Measurements from ENCODE around the gene THADA. TPM values are rescaled to one million over a fixed set of nuclear protein-coding genes. Genes with fewer than 3 reads are reported as not detected.

Gene THADA
- total RNA-seq, 2 experiments from 2014 or later: 31.2 to 32.3 TPM

DNA sequence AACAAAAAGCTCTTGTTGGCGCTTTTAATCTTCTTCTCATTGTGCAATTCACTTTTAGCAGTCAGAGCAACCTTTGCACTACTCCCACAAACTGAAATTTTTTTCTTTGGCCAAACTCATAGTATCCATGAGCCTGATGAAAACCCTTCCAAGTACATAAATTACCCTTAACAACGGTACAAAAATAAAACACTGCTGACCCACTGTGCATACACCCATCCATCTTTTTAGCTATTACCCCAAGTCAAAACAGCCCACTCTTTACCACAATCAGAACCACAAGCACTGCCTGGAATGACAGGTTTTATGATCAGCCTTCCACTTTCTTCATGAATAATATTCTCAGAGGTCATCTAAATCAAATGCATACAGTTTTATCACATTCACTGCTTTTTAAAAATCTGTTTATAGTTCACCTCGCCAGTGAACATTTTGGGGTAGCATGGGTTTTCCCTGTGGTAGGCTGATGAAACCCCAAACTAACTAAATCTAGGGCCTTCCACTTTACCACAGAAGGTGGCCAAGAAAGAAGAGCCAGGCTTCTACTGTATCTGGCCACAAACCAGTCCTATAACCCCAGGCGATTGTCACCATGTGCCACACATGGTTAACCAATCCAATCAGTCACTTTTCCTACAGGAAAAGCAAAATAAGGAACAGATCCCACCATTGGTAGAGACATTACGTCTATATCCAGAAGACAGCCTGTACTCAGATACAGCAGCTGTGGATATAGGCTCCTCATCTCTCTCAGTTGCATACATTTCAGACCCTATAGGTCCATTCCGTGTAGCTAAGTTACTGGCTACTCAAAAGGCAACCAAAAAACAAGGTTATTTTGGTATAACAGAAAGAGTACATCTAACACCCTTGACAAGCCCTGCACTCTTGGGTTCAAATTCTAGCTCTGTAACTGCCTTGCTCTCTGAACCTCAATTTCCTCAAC lies 171.3 kb downstream of the THADA start:
- CTCF ChIA-PET (ENCODE audit: unreplicated experiment): interaction anchor here (0.6 kb wide), 1 partner anchor 157 kb away, joined by 3 read pairs; no protein-coding TSS in a partner anchor
- DNase-seq (ENCODE audit: low spot score): no peak
- peaks cover 26% of the 10 kb centered on the region for H3K4me1 ChIP-seq (ENCODE audit: insufficient read depth, low read length, poor library complexity, severe bottlenecking)
- H3K9me3 ChIP-seq (ENCODE audit: low read length): no peaks in the 10 kb centered on the region
- H3K4me3 ChIP-seq (ENCODE audit: low read depth, low read length, poor library complexity, severe bottlenecking): no peak overlapping the region
- no peaks in the 10 kb centered on the region for H3K9me2 ChIP-seq (ENCODE audit: insufficient read depth, low read length)
- no peak overlapping the region for H3K27ac ChIP-seq (ENCODE audit: low read depth, low read length, poor library complexity, severe bottlenecking)
- no peaks in the 10 kb centered on the region for H3K79me2 ChIP-seq (ENCODE audit: insufficient read depth, low read depth, low read length)
- POLR2A ChIA-PET: interaction anchor here (0.6 to 0.7 kb wide), 2 partner anchors 195 to 197 kb away, joined by 3 to 4 read pairs; no protein-coding TSS in a partner anchor
- peaks cover 28% of the 10 kb centered on the region; the same call in 1 of the 2 replicates for H3K36me3 ChIP-seq (ENCODE audit: insufficient read depth, low read length)
- H3K4me2 ChIP-seq (ENCODE audit: low read length): no peak overlapping the region
- intact Hi-C loops (cut with micrococcal nuclease; ENCODE audit: unreplicated experiment): no loop called here
- no peak overlapping the region for H2AFZ ChIP-seq (ENCODE audit: low read length)
- H4K20me1 ChIP-seq (ENCODE audit: insufficient read depth, low read length): no peaks in the 10 kb centered on the region
- no TSS peak for BruUV-seq (replicated peaks)
- TF ChIP-seq EZH2phosphoT487 (IDR thresholded peaks at IDR 0.05; ENCODE audit: borderline replicate concordance, low read depth, low read length): no peak
- TF ChIP-seq, protein P1, sequence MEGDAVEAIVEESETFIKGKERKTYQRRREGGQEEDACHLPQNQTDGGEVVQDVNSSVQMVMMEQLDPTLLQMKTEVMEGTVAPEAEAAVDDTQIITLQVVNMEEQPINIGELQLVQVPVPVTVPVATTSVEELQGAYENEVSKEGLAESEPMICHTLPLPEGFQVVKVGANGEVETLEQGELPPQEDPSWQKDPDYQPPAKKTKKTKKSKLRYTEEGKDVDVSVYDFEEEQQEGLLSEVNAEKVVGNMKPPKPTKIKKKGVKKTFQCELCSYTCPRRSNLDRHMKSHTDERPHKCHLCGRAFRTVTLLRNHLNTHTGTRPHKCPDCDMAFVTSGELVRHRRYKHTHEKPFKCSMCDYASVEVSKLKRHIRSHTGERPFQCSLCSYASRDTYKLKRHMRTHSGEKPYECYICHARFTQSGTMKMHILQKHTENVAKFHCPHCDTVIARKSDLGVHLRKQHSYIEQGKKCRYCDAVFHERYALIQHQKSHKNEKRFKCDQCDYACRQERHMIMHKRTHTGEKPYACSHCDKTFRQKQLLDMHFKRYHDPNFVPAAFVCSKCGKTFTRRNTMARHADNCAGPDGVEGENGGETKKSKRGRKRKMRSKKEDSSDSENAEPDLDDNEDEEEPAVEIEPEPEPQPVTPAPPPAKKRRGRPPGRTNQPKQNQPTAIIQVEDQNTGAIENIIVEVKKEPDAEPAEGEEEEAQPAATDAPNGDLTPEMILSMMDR (conservative IDR thresholded peaks at IDR 0.05; ENCODE audit: low read length): no peak

DNA sequence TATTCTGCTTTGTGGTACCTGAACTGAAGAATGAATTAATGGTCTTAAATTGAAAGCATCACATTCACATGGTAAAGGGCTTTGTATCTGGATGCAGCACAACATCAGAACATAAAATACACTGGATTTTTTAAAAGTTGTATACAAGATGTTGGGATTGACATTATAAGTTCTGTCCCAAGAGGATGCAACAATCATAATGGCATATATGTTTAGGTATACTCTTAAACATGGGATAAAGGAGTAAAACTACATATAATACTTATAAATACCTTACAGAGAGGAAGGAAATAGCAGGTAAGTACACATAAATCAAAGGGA lies 171.9 kb downstream of the THADA start:
- TF ChIP-seq EZH2phosphoT487 (IDR thresholded peaks at IDR 0.05; ENCODE audit: borderline replicate concordance, low read depth, low read length): no peak
- TF ChIP-seq, protein P1 (conservative IDR thresholded peaks at IDR 0.05; ENCODE audit: low read length): no peak
- BruUV-seq (replicated peaks): no TSS peak
- intact Hi-C loops (cut with micrococcal nuclease; ENCODE audit: unreplicated experiment): no loop called here
- Histone ChIP-seq H3K79me2 (ENCODE audit: insufficient read depth, low read depth, low read length) (no peaks in the 10 kb centered on the region), H2AFZ (ENCODE audit: low read length) (no peak overlapping the region), H3K9me2 (ENCODE audit: insufficient read depth, low read length) (no peaks in the 10 kb centered on the region), H3K9me3 (ENCODE audit: low read length) (no peaks in the 10 kb centered on the region), H3K4me2 (ENCODE audit: low read length) (no peak overlapping the region), H4K20me1 (ENCODE audit: insufficient read depth, low read length) (no peaks in the 10 kb centered on the region), H3K4me3 (ENCODE audit: low read depth, low read length, poor library complexity, severe bottlenecking) (no peak overlapping the region), H3K4me1 (ENCODE audit: insufficient read depth, low read length, poor library complexity, severe bottlenecking) (peaks cover 26% of the 10 kb centered on the region), H3K36me3 (ENCODE audit: insufficient read depth, low read length) (peaks cover 22% of the 10 kb centered on the region; the same call in 1 of the 2 replicates), H3K27ac (ENCODE audit: low read depth, low read length, poor library complexity, severe bottlenecking) (no peak overlapping the region)
- POLR2A ChIA-PET: interaction anchor here (0.6 kb wide), 1 partner anchor 194 kb away, joined by 4 read pairs; no protein-coding TSS in a partner anchor
- CTCF ChIA-PET (ENCODE audit: unreplicated experiment): interaction anchor here (0.6 kb wide), 1 partner anchor 157 kb away, joined by 3 read pairs; no protein-coding TSS in a partner anchor
- DNase-seq (ENCODE audit: low spot score): no peak

DNA sequence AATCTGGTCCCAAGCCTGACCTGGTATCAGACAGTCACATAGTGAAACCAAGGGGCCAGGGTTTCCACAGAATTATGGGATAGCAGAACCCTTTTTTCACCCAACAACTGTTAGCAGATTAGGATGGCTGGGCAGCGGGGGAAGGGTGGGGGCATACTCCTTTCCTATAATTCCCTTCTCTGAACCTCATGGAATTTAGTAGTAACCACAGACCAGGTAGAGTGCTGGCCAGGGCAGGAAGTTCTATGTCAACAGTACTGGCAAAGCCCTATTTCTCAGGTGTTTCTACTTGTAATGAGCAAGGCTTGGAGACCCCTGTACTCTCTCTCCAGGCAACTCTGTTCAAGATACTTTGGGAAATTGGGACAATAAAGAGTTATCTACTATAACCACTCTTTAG lies 174.6 kb downstream of the THADA start:
- H3K79me2 ChIP-seq (ENCODE audit: insufficient read depth, low read depth, low read length): no peaks in the 10 kb centered on the region
- no peaks in the 10 kb centered on the region for H3K9me2 ChIP-seq (ENCODE audit: insufficient read depth, low read length)
- DNase-seq (ENCODE audit: low spot score): no peak
- intact Hi-C loops (cut with micrococcal nuclease; ENCODE audit: unreplicated experiment): no loop called here
- CTCF ChIA-PET (ENCODE audit: unreplicated experiment): no interaction called here
- H3K27ac ChIP-seq (ENCODE audit: low read depth, low read length, poor library complexity, severe bottlenecking): no peak overlapping the region
- H4K20me1 ChIP-seq (ENCODE audit: insufficient read depth, low read length): no peaks in the 10 kb centered on the region
- peaks cover 15% of the 10 kb centered on the region; the same call in 1 of the 2 replicates for H3K36me3 ChIP-seq (ENCODE audit: insufficient read depth, low read length)
- POLR2A ChIA-PET: no interaction called here
- H3K4me2 ChIP-seq (ENCODE audit: low read length): no peak overlapping the region
- H3K9me3 ChIP-seq (ENCODE audit: low read length): no peaks in the 10 kb centered on the region
- H3K4me3 ChIP-seq (ENCODE audit: low read depth, low read length, poor library complexity, severe bottlenecking): no peak overlapping the region
- H2AFZ ChIP-seq (ENCODE audit: low read length): no peak overlapping the region
- peaks cover 14% of the 10 kb centered on the region for H3K4me1 ChIP-seq (ENCODE audit: insufficient read depth, low read length, poor library complexity, severe bottlenecking)
- BruUV-seq (replicated peaks): no TSS peak
- TF ChIP-seq, protein P1 (conservative IDR thresholded peaks at IDR 0.05; ENCODE audit: low read length): no peak
- no peak for TF ChIP-seq EZH2phosphoT487 (IDR thresholded peaks at IDR 0.05; ENCODE audit: borderline replicate concordance, low read depth, low read length)

Measured in OCI-LY7 (cell line).